Fibroblast of the aortic adventitia (primary cell): ENCODE results near the gene DMGDH. TPM values are rescaled to one million over a fixed set of nuclear protein-coding genes. Genes with fewer than 3 reads are reported as not detected.

Source experiments
- DNase-seq: peaks from one replicate; pipeline ENCODE4 v3.0.0-alpha.2; 2010; ENCODE audit warnings: low read depth
- H3K4me3 ChIP-seq: 2 replicates; pipeline ENCODE4 v1.5.1; 2011; ENCODE audit warnings: low read depth, mild to moderate bottlenecking, control low read depth, low read length, moderate library complexity
- total RNA-seq: library from RNA; depleted of rRNA; stranded (reverse); fragments of >200 nt; gene quantifications from 2 replicates; pipeline ENCODE4 v1.2.3, GENCODE V29; 2012; ENCODE audit warnings: low replicate concordance
- TF ChIP-seq, protein P1 (sequence below): IDR thresholded peaks from 2 replicates; pipeline ENCODE4 v1.5.1; 2011; ENCODE audit warnings: mild to moderate bottlenecking, low read length, control low read depth, inconsistent platforms; ENCODE audit not compliant: insufficient read depth

Gene DMGDH
- total RNA-seq, result 4.2 and 7.3 TPM in 2 replicates

DNA sequence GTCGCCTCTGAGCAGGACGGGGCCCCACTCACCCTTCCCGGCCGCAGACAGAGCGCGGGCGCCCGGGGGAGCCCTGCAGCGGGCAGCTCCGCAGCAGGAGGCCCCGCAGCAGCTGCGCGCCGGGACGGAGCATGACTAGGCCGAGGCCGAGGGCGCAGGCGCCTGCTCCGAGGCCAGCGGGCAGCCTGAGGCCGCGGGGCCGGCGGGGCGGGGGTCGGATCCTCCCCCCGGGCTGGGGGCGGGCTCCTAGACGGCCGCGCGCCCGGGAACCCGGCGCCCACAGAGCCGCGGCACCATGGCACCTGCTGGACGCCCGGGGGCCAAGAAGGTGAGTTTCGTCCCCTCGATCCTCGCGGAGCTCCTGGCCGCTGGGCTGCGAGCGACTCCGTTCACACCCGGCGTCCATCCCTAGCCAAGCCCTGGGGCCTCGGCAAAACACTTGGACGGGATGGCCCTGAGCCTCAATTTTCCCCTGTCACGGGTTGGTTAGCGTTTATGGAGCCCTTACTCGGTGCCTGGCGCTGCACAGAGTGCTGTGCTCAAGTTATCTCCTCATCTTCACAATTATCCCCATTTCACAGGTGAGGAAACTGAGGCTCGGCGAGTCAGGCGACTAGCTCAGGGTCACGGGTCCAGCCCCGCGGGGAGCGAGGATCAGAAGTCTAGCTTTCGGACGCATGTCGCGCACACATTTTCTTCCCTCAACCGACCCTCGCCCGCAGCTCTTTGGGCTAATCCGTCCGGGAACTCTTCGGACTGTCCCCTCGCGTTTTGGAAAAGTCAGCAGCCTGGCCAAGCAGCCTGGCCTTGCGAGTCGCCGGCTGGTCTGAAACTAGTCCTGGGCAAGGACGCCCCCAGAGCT lies at the start of gene DMGDH, which contains the start of gene BHMT2:
Gene DMGDH (minus strand): TSS at position 187 of the 862 bp plus-strand sequence. CDS start 54 bp downstream, at position 133.
Gene BHMT2 (plus strand): TSS at position 280 of the 862 bp plus-strand sequence. CDS start 16 bp downstream, at position 296.
- TF ChIP-seq, protein P1, sequence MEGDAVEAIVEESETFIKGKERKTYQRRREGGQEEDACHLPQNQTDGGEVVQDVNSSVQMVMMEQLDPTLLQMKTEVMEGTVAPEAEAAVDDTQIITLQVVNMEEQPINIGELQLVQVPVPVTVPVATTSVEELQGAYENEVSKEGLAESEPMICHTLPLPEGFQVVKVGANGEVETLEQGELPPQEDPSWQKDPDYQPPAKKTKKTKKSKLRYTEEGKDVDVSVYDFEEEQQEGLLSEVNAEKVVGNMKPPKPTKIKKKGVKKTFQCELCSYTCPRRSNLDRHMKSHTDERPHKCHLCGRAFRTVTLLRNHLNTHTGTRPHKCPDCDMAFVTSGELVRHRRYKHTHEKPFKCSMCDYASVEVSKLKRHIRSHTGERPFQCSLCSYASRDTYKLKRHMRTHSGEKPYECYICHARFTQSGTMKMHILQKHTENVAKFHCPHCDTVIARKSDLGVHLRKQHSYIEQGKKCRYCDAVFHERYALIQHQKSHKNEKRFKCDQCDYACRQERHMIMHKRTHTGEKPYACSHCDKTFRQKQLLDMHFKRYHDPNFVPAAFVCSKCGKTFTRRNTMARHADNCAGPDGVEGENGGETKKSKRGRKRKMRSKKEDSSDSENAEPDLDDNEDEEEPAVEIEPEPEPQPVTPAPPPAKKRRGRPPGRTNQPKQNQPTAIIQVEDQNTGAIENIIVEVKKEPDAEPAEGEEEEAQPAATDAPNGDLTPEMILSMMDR, result no peak
- DNase-seq, result no peak

GRCh38 chr5:79112703-79113058 lies 43.2 kb upstream of the DMGDH start:
- TF ChIP-seq, protein P1, result no peak
- no peak for DNase-seq
- H3K4me3 ChIP-seq, result no peak overlapping the region

More for the DNA sequence above, at the start of gene DMGDH, which contains the start of gene BHMT2:
- peak within 1 kb of the TSS; percentile 39 for H3K4me3 ChIP-seq

- DNase-seq, result no peak
- no peak overlapping the region for H3K4me3 ChIP-seq
- TF ChIP-seq, protein P1, result no peak
These were observed 42.7 kb upstream of the DMGDH start for GRCh38 chr5:79111960-79112702.

GRCh38 chr5:79111387-79111959 lies 42.0 kb upstream of the DMGDH start, which contains the start of gene BHMT:
Gene BHMT, plus strand, starts transcription at chr5:79111809. Its CDS starts 77 bp downstream, at chr5:79111886.
- no peak within 1 kb of the TSS for H3K4me3 ChIP-seq
- TF ChIP-seq, protein P1, result no peak
- DNase-seq, result no peak

GRCh38 chr5:79109527-79110492 lies 40.3 kb upstream of the DMGDH start:
- no peak overlapping the region for H3K4me3 ChIP-seq
- TF ChIP-seq, protein P1, result peak; percentile 16
- no peak for DNase-seq
